ENCODE measurements around the gene PRICKLE2.

DNA sequence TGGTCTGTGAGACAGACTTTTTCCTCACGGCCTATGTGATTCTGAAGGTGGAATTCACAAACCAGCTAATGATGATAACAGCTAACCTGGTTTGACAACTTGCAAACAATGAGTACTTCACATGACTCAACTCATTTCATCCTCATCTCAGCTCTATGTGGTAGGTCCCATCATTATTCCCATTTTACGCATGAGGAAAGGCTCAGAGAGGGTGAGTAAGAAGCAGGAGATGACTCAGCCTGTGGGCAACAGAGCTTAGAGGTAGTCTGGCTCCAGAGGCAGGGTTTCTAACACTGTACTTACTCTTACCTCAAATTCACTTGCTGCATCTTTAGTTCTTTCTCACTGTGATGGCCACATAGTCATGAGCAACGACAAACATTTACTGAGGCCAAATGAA lies 176.1 kb downstream of the PRICKLE2 start:
- TF ChIP-seq POLR2A (IDR thresholded peaks at IDR 0.05; ENCODE audit: low read length) (no peak), RAD21 (conservative IDR thresholded peaks at IDR 0.05 in 1 of 2, IDR thresholded peaks at IDR 0.05 in 1 of 2) (no peak), RFX5 (IDR thresholded peaks at IDR 0.05) (no peak), HOXB13 (CRISPR knock-in tag; IDR thresholded peaks at IDR 0.05; ENCODE audit: low read depth) (no peak), KDM1A (IDR thresholded peaks at IDR 0.05; ENCODE audit: low read depth) (no peak), MYC (IDR thresholded peaks at IDR 0.05; ENCODE audit: borderline replicate concordance, low read length) (no peak), MAFK (IDR thresholded peaks at IDR 0.05; ENCODE audit: partially characterized antibody) (no peak), ESRRA (IDR thresholded peaks at IDR 0.05; ENCODE audit: borderline replicate concordance, low read length) (no peak), JUN (IDR thresholded peaks at IDR 0.05) (no peak), CEBPB (IDR thresholded peaks at IDR 0.05) (no peak), CHD4 (IDR thresholded peaks at IDR 0.05; ENCODE audit: borderline replicate concordance) (no peak), HOXB5 (CRISPR knock-in tag; IDR thresholded peaks at IDR 0.05) (no peak)
- TF ChIP-seq, protein P1, sequence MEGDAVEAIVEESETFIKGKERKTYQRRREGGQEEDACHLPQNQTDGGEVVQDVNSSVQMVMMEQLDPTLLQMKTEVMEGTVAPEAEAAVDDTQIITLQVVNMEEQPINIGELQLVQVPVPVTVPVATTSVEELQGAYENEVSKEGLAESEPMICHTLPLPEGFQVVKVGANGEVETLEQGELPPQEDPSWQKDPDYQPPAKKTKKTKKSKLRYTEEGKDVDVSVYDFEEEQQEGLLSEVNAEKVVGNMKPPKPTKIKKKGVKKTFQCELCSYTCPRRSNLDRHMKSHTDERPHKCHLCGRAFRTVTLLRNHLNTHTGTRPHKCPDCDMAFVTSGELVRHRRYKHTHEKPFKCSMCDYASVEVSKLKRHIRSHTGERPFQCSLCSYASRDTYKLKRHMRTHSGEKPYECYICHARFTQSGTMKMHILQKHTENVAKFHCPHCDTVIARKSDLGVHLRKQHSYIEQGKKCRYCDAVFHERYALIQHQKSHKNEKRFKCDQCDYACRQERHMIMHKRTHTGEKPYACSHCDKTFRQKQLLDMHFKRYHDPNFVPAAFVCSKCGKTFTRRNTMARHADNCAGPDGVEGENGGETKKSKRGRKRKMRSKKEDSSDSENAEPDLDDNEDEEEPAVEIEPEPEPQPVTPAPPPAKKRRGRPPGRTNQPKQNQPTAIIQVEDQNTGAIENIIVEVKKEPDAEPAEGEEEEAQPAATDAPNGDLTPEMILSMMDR (IDR thresholded peaks at IDR 0.05): no peak
